Activated naive CD4-positive, alpha-beta T cell treated with Interleukin-2 at 50 U/mL for 16 hours (primary cell): ENCODE data around the gene FAM78A.

Experiments used
- DNase-seq: peaks from one replicate; pipeline ENCODE4 v3.0.0-alpha.2; 2020

FAM78A gene, protein sequence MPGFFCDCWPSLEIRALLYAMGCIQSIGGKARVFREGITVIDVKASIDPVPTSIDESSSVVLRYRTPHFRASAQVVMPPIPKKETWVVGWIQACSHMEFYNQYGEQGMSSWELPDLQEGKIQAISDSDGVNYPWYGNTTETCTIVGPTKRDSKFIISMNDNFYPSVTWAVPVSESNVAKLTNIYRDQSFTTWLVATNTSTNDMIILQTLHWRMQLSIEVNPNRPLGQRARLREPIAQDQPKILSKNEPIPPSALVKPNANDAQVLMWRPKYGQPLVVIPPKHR

DNA sequence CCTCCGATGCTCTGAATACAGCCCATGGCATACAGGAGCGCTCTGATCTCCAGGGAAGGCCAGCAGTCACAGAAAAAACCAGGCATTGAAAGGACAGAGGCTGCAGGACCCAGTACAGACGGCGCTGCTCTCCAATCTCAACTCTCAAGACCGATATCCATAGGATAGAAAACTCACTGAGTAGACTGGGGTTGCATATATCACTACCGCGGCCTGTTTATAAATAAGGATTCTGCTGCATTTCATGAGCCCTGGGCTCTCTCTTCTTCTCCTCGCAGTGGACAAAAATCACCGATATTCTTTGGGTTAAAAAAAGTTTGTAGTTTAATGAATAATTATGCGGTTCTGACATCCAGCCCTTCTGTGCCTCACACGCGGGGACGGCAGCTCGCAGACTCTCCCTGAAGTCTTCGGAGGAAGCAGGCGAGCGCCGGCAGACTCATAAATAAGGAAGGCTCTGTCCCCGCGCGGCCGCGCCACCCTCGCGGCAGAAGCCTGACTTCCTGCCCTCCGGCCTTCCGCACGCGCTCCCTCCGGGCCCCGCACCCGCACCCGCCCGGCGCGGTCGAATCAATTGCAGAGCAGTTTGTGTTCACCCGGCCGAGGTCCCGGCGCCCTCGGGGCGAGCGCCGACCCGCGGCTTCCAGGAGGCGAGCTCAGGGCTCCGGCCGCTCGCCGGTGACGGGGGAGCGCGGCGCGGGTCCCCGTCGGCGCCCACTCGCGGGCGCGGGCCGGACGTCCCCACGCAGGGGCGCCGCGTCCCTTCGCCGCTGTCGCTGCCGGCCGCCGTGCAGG lies at the start of gene FAM78A:
Gene FAM78A (minus strand): TSS at position 417 of the 795 bp plus-strand sequence. CDS start 331 bp downstream, at position 86.
- peak; percentile 58 for DNase-seq

DNA sequence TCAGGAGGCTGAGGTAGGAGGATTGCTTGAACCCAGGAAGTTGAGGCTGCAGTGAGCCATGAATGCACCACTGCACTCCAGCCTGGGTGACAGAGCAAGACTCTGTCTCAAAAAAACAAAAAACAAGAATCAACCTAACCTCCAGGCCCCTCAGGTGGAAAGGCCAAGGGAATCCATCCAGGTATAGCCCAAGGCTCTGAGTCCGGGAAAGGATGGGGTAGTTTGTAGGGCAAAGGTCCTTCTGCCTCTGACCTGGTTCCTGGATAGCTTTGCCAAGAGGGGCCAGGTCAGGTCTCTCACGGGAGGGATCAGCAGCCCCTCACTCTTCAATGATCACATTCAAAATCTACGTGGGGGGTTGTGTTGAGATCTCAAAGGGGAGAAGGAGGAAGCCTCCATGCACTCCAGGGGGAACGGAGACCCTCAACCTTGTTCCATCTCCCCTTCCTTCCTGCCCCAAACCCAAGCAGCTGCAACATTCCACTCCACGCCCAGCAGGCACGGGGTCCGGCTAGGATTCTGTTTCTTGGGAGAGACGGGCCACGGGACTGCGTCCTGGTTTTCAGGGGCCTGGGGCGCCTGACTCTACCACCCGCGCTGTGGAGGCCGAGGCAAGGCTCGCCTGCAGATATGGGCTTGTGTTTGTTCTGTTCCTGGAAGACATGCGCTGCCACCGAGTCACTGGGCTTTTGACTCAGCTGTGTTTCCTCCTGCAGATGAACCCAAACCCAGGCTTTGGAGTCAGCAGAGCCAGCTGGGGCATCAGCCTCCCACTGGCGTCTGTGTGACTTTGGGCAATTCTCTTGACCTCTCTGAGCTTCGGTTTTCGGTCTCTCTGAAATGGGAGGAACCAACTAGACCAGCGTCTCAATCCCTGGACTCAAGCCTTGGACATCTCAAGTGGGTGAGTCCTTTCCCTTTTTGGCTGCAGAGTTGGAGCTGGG lies 48.7 kb upstream of the FAM78A start:
- DNase-seq = no peak

DNA sequence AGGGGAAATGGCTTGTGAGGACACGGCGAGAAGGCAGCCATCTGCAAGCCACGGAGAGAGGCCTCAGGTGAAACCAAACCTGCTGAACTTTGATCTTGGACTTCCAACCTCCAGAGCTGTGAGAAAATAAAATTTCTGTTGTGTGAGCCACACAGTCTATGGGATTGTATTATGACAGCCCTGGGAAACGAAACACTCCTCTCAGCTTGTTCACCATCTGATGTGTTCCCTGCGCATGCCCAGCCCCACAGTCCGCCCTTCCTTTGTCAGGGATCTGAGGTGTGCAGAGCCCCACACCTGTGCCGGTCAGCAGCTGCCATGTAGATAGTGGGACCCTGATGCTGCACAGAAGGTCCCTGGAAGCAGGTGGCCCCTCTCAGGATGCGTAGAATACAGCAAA lies 47.3 kb upstream of the FAM78A start:
- DNase-seq = no peak

DNA sequence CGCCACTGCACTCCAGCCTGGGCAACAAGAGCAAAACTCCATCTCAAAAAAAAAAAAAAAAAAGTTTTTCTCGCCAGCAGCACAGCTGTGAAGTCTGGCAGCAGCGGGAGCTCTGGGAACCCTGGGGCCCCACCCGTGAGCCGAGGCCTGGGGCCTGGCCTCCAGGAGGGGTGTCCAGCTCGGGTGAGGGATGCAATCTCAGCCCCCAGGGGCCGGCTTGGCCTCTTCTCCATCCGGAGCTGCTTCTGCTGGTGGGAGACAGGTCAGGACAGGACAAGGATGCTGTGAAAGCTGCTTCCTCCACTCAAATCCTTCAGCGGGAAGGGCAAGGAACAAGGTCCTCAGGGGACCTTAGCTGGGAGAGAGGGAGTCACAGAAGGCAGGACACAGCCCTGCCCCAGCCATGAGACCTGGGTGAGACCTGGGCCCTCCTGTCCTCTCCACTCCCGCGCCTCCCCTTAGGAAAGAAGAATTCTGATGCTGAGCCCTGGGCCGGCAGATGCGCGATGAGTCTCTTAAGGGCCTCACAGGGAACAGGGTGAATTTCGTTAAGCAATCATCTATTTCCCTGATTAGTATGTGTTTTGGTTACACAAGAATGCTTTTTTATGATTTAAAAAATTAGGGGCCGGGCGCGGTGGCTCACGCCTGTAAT lies 43.8 kb upstream of the FAM78A start:
- no peak for DNase-seq

DNA sequence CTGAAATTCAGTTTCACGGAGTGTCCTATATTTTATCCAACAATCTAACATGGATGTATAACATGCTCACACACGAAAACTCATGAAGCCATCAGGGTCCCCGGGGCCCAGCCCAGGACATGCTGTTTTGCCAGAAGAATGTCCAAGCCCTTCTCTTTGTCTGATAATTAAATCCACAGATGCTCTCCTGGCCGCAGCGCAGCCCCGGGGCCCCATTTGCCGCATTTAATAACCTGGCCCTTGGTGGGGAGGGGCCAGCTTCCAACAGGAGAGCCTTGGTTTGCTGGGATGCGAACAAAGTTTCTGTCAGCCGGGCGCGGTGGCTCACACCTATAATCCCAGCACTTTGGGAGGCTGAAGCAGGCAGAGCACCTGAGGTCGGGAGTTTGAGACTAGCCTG lies 43.2 kb upstream of the FAM78A start:
- DNase-seq = no peak

DNA sequence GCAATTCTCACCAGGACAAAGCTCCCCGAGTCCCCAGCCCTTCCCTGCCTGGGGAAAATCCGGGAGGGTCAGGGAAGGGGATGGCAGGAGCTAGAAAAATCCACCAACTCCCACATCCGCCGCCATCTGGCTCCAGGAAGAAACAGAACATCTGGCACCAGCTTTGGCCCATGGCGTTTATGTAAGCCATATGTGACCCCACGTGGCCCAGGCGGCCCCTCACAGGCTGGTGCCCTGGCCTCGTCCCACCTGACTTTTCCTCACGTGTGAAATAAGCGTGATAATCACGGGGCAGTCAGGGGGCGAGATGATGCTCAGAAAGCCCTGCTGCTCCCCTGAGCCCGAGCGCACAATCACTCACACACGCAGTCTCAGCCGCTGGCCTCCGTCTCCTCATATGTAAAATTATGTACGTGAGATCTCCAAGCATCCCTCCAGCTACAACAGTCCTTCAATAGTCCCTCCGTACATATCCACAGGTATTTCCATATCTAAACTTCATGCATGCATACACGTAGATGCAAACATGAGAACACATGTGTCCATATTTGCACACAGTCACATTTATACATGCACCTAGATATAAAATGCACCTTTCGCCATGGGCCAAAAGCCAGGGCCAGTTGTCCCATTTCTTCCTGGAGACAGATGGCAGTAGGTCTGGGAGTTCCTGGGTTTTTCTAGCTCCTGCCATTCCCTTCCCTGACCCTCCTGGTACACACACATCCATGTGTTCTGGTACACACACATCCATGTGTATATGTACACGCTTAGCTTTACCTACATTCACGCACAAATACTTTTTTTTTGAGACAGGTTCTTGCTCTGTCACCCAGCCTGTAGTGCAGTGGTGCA lies 42.1 kb upstream of the FAM78A start:
- no peak for DNase-seq

DNA sequence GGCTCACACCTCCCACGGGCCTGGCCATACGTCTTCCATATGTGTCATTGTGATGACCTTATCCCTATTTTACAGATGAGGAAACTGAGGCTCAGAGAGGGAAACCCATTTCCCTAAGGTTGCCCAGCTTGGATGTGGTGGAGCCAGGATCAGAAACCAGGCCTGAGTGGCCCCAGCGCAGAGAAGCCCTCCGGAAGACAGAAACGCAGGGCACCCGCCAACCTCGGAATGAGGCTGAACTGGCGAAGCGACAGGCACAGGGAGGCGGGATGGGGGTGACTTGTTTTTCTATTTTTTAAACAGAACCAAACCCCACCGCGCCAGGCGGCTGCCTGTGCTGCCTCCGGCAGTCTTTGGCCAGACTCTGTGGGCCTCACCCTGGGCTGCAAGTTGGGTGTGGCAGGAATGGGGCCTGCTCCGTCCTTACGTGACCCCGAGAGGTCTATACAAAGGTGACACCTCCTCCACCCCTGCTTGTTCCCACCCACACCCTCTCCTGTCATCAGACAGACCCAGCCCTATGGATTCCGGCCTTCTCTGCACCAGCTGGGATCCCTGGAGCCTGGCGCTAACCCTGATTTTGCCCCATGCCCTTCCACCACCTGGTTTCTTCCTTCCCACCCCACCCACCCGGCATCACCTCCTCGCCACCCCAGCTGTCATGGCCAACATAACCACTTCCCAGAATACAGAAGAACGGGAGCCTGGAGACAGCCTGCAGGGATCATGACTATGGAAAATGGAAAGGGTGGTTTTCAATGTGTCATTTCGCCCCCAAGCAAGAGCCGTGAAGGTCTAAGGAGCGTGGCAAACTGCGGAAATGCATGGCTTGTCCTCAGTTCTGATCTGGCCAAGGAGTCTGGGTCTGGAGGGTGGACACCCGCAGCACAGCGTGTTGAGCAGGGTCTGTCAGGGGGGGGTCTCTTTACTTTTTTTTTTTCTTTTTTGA lies 36.8 kb upstream of the FAM78A start:
- no peak for DNase-seq

DNA sequence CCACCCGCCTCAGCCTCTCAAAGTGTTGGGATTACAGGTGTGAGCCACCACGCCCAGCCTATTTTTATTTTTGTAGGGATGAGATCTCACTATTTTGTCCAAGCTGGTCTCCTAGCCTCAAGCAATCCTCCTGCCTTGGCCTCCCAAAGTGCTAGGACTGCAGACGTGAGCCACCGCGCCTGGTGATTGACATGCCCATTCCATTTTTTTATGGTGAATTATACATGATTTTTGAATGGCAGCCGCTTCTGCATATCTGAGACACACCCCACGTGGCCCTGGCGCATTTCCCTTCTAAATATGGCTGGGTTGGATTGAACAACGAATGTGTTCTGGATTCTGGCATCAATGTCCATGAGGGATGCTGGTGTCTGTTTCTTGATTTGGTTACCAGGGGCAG lies 35.9 kb upstream of the FAM78A start:
- no peak for DNase-seq

DNA sequence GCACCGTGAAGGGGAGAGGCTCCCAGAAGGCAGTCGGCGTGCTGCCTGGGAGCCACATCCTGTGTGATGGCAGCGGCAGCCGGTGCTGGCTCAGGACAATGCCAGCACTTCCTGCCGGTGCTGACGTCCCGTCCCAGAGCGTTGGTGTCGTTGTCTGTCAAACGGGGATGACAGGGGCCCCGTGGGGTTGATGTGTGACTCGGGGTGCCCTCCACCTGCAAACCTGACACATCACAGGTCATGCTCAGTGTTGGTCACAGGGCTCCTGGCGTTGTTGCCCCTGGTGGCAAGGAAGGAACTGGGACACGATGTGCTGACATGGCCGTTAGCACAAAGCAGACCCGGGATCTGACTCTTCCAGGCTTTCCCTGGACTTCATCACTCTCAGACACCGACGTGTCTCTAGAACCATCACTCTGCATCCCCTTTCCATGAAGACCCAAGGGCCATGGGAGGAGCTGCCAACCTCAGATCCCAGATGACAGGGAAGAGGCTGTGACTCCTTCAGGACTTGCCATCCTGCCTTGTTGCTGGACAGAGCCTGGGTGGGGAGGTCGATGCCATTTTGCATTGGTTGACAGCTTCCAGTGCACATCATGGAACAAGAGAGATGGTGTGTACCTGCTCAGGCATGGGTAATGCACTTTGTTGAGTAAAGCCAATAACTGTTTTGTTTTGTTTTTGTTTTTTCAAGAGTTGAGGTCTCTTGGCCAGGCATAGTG lies 34.7 kb upstream of the FAM78A start:
- DNase-seq = peak; percentile 56

DNA sequence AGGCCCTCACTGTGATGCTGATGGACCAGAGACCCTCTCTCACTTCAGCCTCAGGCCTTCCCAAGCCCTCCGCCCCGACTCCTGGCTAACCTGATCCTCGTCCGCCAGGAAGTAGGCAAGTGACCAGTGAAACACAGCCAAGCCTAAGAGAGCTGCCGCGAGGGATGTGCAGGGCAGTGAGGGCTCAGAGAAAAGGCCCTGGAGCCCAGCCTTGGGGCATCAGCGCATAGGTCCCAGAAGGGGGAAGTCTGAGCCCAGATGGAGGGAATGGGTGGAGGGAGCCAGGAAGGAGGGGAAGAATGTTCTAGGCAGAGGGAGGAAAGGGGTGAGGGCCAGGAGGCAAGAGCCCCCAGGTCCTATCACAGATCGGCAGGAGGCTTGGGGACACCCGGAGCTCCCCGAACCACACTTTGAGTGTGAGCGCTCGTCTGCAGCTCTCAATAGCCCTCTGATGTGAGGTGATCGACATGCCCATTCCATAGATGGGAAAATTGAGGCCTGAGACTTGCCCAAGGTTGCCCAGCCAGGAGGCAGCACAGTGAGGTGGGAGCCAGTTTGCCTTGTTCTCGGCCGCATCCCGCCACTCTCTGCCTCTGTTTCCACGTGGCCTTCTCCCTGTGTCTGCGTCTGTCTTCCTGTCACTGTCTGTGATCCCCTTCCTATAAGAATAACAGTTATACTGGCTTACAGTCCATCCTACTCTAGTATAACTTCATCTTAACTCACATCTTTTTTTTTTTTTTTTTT lies 33.4 kb upstream of the FAM78A start:
- no peak for DNase-seq

DNA sequence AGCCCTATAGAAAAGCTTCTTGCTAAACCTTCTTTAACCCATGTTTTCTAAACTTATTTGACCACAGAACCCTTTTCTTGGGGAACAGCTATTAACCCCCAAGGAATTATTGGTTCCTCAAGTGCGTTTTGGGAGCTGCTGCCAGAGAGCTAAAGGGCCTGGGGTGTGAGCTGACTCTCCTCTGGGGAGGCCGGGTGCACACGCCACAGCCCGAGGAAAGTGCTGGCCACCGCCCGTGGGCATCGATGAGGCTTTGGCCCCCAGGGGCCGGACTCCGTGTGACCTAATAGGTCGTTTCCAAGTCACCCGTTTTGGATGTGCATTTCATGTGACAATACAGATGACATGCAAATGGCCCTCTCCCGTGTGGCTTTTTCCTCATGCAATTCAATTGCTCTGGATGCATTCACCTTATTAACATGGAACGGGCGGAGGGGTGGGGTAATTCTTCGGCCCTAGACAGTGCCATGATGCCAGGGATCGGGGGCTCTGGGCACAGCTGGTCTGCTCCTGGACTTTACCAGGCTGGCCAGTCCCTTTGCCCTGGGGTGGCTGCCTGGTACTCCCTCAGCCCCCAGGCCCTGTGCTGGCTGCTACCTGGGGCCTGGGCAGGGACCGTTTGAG lies 32.7 kb upstream of the FAM78A start:
- no peak for DNase-seq

DNA sequence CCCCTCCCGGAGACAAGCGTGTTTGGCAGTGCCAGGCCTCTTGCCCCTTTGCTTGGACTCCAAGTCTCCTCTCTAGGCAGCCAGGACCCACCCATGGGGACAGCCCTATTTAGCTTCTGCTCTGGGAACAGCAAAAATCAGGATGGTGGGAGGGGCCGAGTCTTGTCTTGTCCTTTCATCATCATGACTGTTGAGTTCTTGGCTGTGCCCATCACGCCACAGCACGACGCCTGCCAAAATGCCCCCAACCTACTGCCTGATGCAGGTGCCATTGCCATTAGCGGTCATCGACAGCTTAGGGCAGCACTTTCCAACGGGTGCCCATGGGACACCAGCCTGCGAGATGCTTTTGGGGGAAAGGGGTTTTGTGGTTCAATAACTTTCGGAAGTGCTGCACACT lies 32.1 kb upstream of the FAM78A start:
- no peak for DNase-seq

DNA sequence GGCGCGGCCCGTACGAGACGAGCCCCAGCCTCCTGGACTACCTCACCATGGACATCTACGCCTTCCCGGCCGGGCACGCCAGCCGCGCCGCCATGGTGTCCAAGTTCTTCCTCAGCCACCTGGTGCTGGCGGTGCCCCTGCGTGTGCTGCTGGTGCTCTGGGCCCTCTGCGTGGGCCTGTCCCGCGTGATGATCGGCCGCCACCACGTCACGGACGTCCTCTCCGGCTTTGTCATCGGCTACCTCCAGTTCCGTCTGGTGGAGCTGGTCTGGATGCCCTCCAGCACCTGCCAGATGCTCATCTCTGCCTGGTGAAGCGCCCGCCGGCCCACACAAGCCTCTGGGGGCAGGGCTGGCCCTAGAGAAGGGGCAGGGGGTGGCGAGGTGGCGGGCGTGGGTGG lies 31.7 kb upstream of the FAM78A start:
- no peak for DNase-seq

DNA sequence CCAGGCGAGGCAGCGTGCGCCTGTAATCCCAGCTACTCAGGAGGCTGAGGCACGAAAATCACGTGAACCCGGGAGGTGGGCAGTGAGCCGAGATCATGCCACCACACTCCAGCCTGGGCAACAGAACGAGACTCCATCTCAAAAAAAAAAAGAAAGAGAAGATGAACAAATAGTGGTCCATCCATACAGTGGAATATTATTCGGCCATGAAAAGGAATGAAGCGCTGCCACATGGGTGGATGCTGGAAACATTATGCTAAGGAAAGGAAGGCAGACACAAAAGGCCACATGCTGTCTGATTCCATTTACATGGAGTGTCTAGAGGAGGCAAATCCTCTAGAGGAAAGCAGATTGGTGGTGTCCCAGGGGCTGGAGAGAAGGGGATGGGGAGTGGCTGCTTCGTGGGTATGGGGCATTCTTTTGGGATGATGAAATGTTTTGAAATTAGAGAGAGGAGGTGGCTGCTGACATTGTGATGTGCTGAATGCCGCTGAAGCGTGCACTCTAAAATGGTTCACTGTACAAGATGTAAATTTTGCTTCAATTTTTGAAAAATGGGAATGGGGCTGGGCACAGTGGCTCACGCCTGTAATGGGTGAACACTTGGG lies 30.2 kb upstream of the FAM78A start:
- DNase-seq = no peak

DNA sequence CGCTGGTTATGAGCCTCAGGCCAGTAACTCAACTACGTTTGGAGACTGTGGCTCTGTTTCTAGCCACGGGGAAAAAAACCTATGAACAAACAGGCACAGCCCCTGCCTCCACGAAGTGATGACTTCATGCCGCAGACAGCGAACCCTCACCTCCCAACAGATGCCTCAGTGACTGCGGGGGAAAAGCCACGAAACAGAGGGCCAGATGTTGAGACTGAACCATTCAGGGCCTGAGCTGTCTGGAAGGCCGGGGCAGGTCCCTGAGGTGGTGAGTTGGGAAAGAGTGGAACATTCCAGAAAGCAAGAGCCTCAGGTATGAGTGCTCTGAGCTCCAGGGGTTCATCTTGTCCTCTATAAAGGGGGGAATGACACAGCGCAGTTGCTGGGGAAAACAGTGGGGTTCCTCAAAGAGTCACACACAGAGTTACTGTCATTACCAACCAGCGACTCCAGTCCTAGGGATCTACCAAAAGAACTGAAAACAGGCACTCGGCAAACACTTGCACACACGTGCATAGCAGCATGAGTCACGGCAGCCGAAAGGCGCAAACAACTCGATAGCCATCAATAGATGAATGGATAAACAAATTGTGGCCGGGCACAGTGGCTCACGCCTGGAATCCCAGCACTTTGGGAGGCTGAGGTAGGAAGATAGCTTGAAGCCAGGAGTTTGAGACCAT lies 28.5 kb upstream of the FAM78A start:
- no peak for DNase-seq

DNA sequence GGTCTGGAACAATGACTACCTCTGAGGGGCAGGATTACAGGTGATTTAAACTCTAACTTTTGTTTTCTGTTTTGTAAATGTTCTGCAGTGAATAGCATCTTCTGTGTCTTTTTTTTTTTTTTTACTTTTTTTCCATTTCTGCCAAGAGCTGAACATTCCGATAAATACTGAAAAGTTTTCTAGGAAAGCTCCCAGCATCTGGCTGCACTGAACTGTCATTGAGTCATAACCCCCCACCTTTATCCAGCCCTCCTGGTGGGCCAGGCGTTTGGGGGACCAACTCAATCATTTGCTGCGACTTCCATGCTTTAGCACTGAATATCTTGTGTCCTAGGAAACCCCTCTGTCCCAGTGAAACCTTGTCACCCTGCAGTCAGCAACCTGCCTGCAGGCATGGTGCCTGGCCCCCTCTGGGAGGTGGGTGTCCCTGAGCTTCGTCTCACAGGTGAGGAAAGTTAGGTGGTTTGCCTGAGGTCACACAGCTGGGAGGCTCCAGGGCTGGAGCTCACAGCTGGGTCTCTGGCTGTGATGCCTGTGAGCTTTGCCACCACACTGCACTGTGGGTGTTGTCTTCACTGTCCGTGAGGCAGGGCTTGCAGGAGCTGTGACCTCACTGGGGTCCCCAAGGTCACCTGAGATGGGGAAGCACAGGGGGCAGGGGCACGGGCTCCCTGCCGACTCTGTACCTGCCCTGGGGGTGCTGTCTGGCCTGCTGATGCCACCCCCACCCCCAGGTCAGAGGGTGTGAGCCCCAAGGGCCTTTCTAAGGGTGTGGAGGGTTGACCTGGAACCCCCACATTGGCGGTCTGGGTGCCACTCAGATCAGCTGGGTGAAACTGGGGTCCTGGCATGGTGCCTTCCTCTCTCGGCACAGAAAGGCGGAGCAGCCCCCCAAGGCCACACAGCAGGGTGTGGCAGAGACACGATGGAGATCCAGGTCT lies 27.3 kb upstream of the FAM78A start:
- DNase-seq = no peak
